Mammary epithelial cell (primary cell): ENCODE measurements around the gene SPOCK2.

Experiments
- CTCF ChIP-seq, 2 donors: IDR thresholded peaks in 1 of 2; conservative IDR thresholded peaks in 1 of 2; 2 replicates each; pipeline ENCODE4 v1.5.1; 2011 to 2012; ENCODE audit warnings: inconsistent platforms in 2 of 2, low read length in 2 of 2, mild to moderate bottlenecking in 2 of 2, control low read depth in 1 of 2, low read depth in 1 of 2; ENCODE audit not compliant: insufficient read depth in 1 of 2; ENCODE audit errors: extremely low read depth in 1 of 2
- EZH2 ChIP-seq: IDR thresholded peaks from 2 replicates; pipeline ENCODE4 v1.6.1; 2012; ENCODE audit warnings: low read length, inconsistent platforms, borderline replicate concordance

GRCh38 chr10:72098301-72098835, 10.0 kb upstream of the SPOCK2 start:
- TF ChIP-seq CTCF (conservative IDR thresholded peaks at IDR 0.05 in 1 of 2, IDR thresholded peaks at IDR 0.05 in 1 of 2; ENCODE audit: extremely low read depth in 1 of 2, insufficient read depth in 1 of 2, low read depth in 1 of 2, low read length in 2 of 2) (no peak), EZH2 (no peak)
